Measurements from ENCODE around the gene CDK9. TPM values are rescaled to one million over a fixed set of nuclear protein-coding genes. Genes with fewer than 3 reads are reported as not detected.
A peak's percentile ranks its signal among the peaks of the same experiment; 100 is the strongest.

The CDK9 gene
- 35.8 and 40.8 TPM in 2 replicates for total RNA-seq (2012; rRNA removed)

- peaks cover 42% of the 10 kb centered on the region for H3K36me3 ChIP-seq (ENCODE audit: insufficient read depth, low read length)
- H3K4me3 ChIP-seq (ENCODE audit: low read length) = peak within 1 kb of the TSS; percentile 92
- peak within 1 kb of the TSS; percentile 99 for H3K9ac ChIP-seq (ENCODE audit: low read depth, low read length)
- peak within 1 kb of the TSS; percentile 89 for H3K4me2 ChIP-seq (ENCODE audit: low read length)
- peaks cover 12% of the 10 kb centered on the region for H3K4me1 ChIP-seq (ENCODE audit: control insufficient read depth, insufficient read depth, low read length)
- H3K9me3 ChIP-seq (replicated peaks; ENCODE audit: low read length) = no peaks in the 10 kb centered on the region
- no peaks in the 10 kb centered on the region for H3K27me3 ChIP-seq (ENCODE audit: control insufficient read depth, insufficient read depth, low read length)
These were observed at the start of gene CDK9 for GRCh38 chr9:127785933-127786772. TSS of gene CDK9 (plus strand) at chr9:127786034. CDS start at chr9:127786149, 115 bp downstream.

GRCh38 chr9:127738666-127739065, 47.2 kb upstream of the CDK9 start:
- no peaks in the 10 kb centered on the region for H3K36me3 ChIP-seq (ENCODE audit: insufficient read depth, low read length)
- no peak overlapping the region for H3K4me3 ChIP-seq (ENCODE audit: low read length)
- H3K9ac ChIP-seq (ENCODE audit: low read depth, low read length) = no peak overlapping the region
- no peaks in the 10 kb centered on the region for H3K9me3 ChIP-seq (replicated peaks; ENCODE audit: low read length)
- H3K27me3 ChIP-seq (ENCODE audit: control insufficient read depth, insufficient read depth, low read length) = peaks cover 11% of the 10 kb centered on the region
- H3K4me1 ChIP-seq (ENCODE audit: control insufficient read depth, insufficient read depth, low read length) = peaks cover 19% of the 10 kb centered on the region
- no peak overlapping the region for H3K4me2 ChIP-seq (ENCODE audit: low read length)

DNA sequence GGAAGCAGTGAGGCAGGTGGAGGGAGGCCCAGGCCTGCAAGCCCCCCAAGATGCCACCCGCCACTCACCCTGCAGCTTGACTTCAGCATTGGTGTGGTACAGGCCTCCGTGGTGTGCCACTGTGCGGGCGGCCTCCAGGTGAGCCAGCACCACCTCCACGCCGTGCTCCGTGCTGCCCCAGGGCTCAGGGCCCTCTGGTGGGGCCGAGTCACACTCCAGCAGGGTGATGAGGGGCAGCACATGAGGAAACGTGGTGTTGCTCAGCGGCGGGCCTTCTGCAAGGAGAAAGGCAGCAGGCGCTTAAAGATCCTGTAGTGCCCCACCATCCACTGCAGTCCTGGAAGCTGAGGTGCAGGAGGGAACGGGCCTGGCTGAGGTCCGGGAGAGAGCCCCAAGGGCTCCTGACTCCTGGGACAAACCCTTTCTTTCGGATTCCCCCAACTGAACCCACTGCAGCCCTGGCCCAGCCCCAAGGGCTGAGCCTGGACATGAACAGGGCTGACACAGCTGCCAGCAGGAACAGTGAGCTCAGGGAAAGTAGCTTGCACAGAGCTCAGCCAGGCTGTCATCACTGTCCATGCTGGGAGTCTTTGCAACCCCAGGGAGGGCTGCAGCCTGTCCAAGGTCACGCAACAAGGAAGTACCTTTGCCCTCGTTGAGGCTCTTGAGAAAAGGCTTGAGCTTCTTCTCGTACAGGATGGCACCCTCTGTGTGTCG, 46.1 kb upstream of the CDK9 start:
- H3K4me3 ChIP-seq (ENCODE audit: low read length) = no peak overlapping the region
- no peaks in the 10 kb centered on the region for H3K9me3 ChIP-seq (replicated peaks; ENCODE audit: low read length)
- peak overlapping the region; percentile 30 for H3K4me2 ChIP-seq (ENCODE audit: low read length)
- peaks cover 12% of the 10 kb centered on the region for H3K4me1 ChIP-seq (ENCODE audit: control insufficient read depth, insufficient read depth, low read length)
- peaks cover 15% of the 10 kb centered on the region for H3K27me3 ChIP-seq (ENCODE audit: control insufficient read depth, insufficient read depth, low read length)
- H3K9ac ChIP-seq (ENCODE audit: low read depth, low read length) = no peak overlapping the region
- no peaks in the 10 kb centered on the region for H3K36me3 ChIP-seq (ENCODE audit: insufficient read depth, low read length)

DNA sequence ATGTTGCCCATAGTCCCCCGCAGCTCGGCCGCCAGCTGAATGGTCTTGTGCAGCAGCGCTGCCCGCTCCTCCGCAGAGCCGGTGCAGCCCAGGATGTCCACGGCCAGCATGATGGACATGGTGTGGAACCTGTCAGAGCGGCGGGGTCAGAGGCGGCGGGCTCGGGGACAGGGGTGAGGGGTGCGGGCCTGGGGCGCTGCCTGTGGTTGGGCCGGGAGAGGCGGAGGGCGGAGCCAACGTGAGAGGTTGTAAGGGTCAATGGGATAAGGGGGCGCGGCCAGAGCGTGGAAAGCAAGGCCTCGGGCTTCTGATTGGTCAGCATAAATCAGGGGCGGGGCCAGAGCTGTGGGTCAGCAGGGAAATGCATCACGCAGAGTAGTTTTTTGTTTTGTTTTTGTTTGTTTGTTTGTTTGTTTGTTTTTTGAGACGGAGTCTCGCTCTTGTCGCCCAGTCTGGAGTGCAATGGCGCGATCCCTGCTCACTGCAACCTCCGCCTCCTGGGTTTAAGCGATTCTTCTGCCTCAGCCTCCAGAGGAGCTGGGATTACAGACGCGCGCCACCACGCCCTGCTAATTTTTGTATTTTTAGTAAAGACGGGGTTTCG, 43.9 kb upstream of the CDK9 start:
- H3K9ac ChIP-seq (ENCODE audit: low read depth, low read length) = no peak overlapping the region
- H3K36me3 ChIP-seq (ENCODE audit: insufficient read depth, low read length) = no peaks in the 10 kb centered on the region
- no peak overlapping the region for H3K4me2 ChIP-seq (ENCODE audit: low read length)
- no peaks in the 10 kb centered on the region for H3K9me3 ChIP-seq (replicated peaks; ENCODE audit: low read length)
- H3K4me3 ChIP-seq (ENCODE audit: low read length) = no peak overlapping the region
- peaks cover 22% of the 10 kb centered on the region for H3K27me3 ChIP-seq (ENCODE audit: control insufficient read depth, insufficient read depth, low read length)
- H3K4me1 ChIP-seq (ENCODE audit: control insufficient read depth, insufficient read depth, low read length) = peaks cover 9% of the 10 kb centered on the region

DNA sequence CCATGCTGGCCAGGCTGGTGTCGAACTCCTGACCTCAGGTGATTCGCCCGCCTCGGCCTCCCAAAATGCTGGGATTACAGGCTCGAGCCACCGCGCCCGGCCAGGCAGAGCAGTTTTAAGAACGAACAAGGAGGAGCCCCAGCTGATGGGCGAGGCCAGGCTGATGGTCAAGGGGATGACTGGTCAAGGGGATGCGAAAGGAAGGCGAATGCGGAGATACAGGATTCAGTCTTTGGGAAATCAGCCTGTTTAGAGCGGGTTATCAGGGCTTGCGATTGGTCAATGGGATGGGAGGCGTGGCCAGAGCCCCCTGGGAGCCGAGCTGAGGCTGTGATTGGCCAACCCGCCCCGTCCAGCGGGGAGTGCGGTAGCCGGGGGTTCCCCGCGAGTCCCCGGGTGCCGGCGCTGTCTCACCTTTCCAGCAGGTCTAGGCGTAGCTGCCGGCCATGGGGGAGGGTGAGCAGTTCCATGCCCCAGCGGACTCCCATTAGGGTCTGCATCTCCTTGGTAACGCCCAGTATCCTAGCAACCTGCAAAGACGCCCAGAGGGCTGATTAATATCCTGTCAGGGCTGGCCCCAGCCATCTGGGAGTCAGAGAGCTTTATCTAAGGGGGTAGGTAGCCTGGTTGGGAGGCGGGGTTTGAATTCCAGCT, 43.3 kb upstream of the CDK9 start:
- Histone ChIP-seq H3K9ac (ENCODE audit: low read depth, low read length) (no peak overlapping the region), H3K27me3 (ENCODE audit: control insufficient read depth, insufficient read depth, low read length) (peaks cover 25% of the 10 kb centered on the region), H3K9me3 (replicated peaks; ENCODE audit: low read length) (no peaks in the 10 kb centered on the region), H3K4me2 (ENCODE audit: low read length) (no peak overlapping the region), H3K4me3 (ENCODE audit: low read length) (no peak overlapping the region), H3K36me3 (ENCODE audit: insufficient read depth, low read length) (no peaks in the 10 kb centered on the region), H3K4me1 (ENCODE audit: control insufficient read depth, insufficient read depth, low read length) (peaks cover 9% of the 10 kb centered on the region)

DNA sequence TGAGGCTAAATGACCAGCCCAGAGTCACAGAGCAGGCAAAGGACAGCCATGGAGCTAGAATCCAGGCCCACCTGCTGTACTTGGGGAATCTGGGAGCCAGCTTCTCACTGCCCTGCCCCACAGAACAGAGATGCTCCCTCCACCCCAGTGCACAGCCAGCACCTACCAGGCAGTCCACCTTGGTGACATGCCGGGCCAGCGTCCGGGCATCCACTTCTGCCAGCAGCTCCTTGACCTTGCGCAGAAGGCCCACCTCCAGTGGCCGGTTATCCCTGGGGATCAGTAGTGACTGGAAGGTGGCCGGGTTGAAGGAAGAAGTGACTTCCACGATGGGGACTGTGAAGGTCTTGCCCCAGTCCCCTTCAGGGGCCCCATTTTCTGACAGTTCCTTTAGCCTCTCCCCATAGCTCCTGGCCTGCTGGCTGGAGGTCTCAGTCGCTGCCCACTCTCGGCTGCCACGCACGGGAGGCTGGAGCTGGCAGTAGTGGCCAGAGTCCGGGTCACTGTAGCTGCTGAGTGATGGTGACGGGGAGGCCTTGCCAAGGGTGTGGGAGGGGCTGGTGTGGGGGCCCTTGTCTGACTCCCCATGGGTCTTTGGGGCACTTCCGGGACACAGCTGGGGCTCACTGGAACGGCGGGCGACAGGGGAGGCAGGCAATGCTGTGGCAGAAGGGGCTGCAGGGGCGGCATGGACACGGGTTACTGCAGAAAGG, 41.3 kb upstream of the CDK9 start:
- H3K9me3 ChIP-seq (replicated peaks; ENCODE audit: low read length) = no peaks in the 10 kb centered on the region
- no peaks in the 10 kb centered on the region for H3K36me3 ChIP-seq (ENCODE audit: insufficient read depth, low read length)
- H3K9ac ChIP-seq (ENCODE audit: low read depth, low read length) = no peak overlapping the region
- peaks cover 30% of the 10 kb centered on the region for H3K27me3 ChIP-seq (ENCODE audit: control insufficient read depth, insufficient read depth, low read length)
- peaks cover 9% of the 10 kb centered on the region for H3K4me1 ChIP-seq (ENCODE audit: control insufficient read depth, insufficient read depth, low read length)
- H3K4me2 ChIP-seq (ENCODE audit: low read length) = no peak overlapping the region
- H3K4me3 ChIP-seq (ENCODE audit: low read length) = no peak overlapping the region

GRCh38 chr9:127746959-127747569, 38.8 kb upstream of the CDK9 start:
- Histone ChIP-seq H3K4me2 (ENCODE audit: low read length) (no peak overlapping the region), H3K4me1 (ENCODE audit: control insufficient read depth, insufficient read depth, low read length) (no peaks in the 10 kb centered on the region), H3K27me3 (ENCODE audit: control insufficient read depth, insufficient read depth, low read length) (peaks cover 40% of the 10 kb centered on the region), H3K4me3 (ENCODE audit: low read length) (no peak overlapping the region), H3K36me3 (ENCODE audit: insufficient read depth, low read length) (no peaks in the 10 kb centered on the region), H3K9me3 (replicated peaks; ENCODE audit: low read length) (no peaks in the 10 kb centered on the region), H3K9ac (ENCODE audit: low read depth, low read length) (no peak overlapping the region)

- peaks cover 62% of the 10 kb centered on the region for H3K27me3 ChIP-seq (ENCODE audit: control insufficient read depth, insufficient read depth, low read length)
- no peaks in the 10 kb centered on the region for H3K9me3 ChIP-seq (replicated peaks; ENCODE audit: low read length)
- no peaks in the 10 kb centered on the region for H3K36me3 ChIP-seq (ENCODE audit: insufficient read depth, low read length)
- H3K9ac ChIP-seq (ENCODE audit: low read depth, low read length) = no peak overlapping the region
- no peaks in the 10 kb centered on the region for H3K4me1 ChIP-seq (ENCODE audit: control insufficient read depth, insufficient read depth, low read length)
- no peak overlapping the region for H3K4me2 ChIP-seq (ENCODE audit: low read length)
- no peak overlapping the region for H3K4me3 ChIP-seq (ENCODE audit: low read length)
These were observed 36.6 kb upstream of the CDK9 start for GRCh38 chr9:127749090-127749787.

DNA sequence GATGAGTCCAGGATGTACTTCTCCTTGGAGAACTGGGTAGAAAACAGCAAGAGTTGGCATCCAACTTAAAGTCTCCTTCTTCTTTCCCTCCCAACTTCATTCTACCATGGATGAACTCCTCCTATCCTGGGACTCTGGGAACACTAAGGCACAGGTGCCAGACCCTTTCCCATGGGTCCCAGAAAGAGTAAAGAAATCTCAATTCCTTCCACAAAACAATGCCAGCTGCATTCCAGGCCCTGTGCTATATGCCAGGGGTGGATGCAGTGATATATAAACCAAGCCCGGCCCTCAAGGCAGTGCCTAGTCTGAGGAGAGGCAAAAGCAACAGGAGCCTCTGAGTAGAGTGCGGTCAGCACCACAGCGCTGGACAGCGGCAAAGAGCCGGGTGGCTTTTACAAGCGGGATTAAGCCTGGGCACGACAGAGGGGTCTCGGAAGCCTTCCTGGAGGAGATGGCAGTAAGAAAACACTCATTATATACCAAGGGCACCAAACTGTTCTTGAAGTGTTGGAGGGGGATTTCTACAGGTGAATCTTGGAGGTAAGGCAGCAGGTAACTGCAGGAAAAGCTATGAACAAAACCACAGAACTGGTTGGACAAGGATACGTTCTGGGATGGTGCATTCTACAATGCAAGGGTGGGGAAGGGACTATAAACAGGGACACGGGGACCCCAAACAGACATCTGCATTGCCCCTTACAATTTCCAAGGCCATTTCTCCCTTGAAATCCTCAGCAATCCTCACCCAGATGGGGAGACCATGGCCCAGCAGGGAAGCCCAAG, 34.4 kb upstream of the CDK9 start:
- H3K27me3 ChIP-seq (ENCODE audit: control insufficient read depth, insufficient read depth, low read length) = peaks cover 71% of the 10 kb centered on the region
- H3K36me3 ChIP-seq (ENCODE audit: insufficient read depth, low read length) = no peaks in the 10 kb centered on the region
- H3K9ac ChIP-seq (ENCODE audit: low read depth, low read length) = no peak overlapping the region
- H3K4me1 ChIP-seq (ENCODE audit: control insufficient read depth, insufficient read depth, low read length) = no peaks in the 10 kb centered on the region
- no peaks in the 10 kb centered on the region for H3K9me3 ChIP-seq (replicated peaks; ENCODE audit: low read length)
- H3K4me3 ChIP-seq (ENCODE audit: low read length) = no peak overlapping the region
- no peak overlapping the region for H3K4me2 ChIP-seq (ENCODE audit: low read length)

DNA sequence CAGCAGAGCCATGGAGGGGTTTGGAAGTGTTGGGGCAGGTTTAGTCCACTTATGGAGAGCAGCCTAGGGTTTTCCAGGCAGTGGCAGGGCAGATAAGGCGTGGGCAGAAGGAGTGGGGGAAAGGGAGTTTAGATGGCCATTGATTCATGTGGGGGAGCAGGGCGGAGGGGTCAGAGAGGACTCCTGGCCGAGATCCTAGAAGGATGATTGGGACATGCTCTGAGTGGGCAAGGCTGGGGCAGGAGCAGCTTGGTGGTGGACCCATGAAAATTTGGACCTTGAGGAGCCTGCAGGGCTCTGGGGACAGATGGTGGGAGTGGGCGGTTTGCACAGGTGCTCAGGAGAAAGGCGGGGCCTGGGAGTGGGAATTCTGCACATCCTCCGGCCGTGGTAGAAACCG, 32.7 kb upstream of the CDK9 start:
- no peaks in the 10 kb centered on the region for H3K9me3 ChIP-seq (replicated peaks; ENCODE audit: low read length)
- no peaks in the 10 kb centered on the region for H3K36me3 ChIP-seq (ENCODE audit: insufficient read depth, low read length)
- peaks cover 56% of the 10 kb centered on the region for H3K27me3 ChIP-seq (ENCODE audit: control insufficient read depth, insufficient read depth, low read length)
- H3K9ac ChIP-seq (ENCODE audit: low read depth, low read length) = no peak overlapping the region
- H3K4me1 ChIP-seq (ENCODE audit: control insufficient read depth, insufficient read depth, low read length) = no peaks in the 10 kb centered on the region
- no peak overlapping the region for H3K4me2 ChIP-seq (ENCODE audit: low read length)
- no peak overlapping the region for H3K4me3 ChIP-seq (ENCODE audit: low read length)

Measured in skeletal muscle satellite cell (primary cell).